Measurements from ENCODE around the gene PLIN3. TPM values are rescaled to one million over a fixed set of nuclear protein-coding genes. Genes with fewer than 3 reads are reported as not detected.

PLIN3 gene
- total RNA-seq, 4 donors from 2014 or later = 29.5 to 96.3 (median 40.5) TPM

DNA sequence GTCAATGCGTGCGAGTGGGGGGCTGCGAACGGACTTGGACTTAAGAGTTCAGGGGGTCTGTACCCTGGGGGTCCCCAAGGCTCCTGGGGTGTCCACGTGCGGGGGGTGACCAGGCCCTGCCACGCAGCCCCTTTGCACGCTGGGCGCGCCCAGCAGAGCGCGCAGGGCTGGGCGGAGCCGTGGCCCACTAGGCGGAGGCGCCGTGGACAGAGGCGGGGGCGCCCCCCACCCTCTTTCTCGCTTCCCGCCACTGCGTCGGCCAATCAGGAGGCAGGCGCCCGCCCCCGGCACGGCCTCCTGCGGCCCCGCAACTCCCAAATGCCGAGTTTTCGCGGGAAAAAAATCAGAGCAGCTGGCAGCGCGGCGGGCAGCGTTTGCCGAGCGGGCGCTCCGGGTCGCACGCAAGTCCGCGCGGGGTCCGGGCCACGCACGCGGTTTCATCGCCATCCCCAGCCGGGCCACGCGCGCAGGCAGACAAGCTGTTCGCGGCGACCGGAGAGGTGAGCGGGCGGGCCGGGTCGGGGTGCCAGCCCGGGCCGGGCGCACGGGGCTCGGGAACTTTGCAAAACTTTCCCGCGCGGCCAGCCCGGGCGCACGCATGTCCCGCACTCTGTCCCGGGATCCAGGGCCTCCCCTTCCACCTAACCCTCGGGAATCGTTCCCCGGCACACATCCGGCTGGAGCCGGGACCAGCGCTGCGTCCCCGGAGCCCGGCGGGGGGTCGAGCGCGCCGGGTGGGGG is 41.9 kb upstream of the PLIN3 start, which contains the start of gene UHRF1:
Gene UHRF1, plus strand, starts transcription at position 346 of the 741 bp plus-strand sequence. CDS start 1,385 bp downstream, outside the sequence.
- H3K36me3 ChIP-seq = no peaks in the 10 kb centered on the region
- 4 to 5% methylated on average over 18 to 46 of the region's 89 CpGs for WGBS, 2 donors
- TF ChIP-seq, protein P1, sequence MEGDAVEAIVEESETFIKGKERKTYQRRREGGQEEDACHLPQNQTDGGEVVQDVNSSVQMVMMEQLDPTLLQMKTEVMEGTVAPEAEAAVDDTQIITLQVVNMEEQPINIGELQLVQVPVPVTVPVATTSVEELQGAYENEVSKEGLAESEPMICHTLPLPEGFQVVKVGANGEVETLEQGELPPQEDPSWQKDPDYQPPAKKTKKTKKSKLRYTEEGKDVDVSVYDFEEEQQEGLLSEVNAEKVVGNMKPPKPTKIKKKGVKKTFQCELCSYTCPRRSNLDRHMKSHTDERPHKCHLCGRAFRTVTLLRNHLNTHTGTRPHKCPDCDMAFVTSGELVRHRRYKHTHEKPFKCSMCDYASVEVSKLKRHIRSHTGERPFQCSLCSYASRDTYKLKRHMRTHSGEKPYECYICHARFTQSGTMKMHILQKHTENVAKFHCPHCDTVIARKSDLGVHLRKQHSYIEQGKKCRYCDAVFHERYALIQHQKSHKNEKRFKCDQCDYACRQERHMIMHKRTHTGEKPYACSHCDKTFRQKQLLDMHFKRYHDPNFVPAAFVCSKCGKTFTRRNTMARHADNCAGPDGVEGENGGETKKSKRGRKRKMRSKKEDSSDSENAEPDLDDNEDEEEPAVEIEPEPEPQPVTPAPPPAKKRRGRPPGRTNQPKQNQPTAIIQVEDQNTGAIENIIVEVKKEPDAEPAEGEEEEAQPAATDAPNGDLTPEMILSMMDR (IDR thresholded peaks at IDR 0.05) = no peak
- TF ChIP-seq EP300 (IDR thresholded peaks at IDR 0.05) (no peak), POLR2A (IDR thresholded peaks at IDR 0.05) (no peak)
- H3K4me1 ChIP-seq = peaks cover 0 to 34% (median 29%) of the 10 kb centered on the region in 4 donors
- peak within 1 kb of the TSS; percentile 14 to 77 (median 40) for H3K27ac ChIP-seq
- DNase-seq (ENCODE audit: low spot score in 2 of 2) = no peak
- H3K4me3 ChIP-seq = peak within 1 kb of the TSS; percentile 41 to 78 (median 46)
- H3K27me3 ChIP-seq = peaks cover 0 to 12% of the 10 kb centered on the region in 2 donors
- no peaks in the 10 kb centered on the region for H3K9me3 ChIP-seq

GRCh38 chr19:4908781-4909155 is 41.3 kb upstream of the PLIN3 start:
- DNase-seq (ENCODE audit: low spot score in 2 of 2) = no peak
- Histone ChIP-seq H3K4me3 (no peak overlapping the region), H3K9me3 (no peaks in the 10 kb centered on the region)

DNA sequence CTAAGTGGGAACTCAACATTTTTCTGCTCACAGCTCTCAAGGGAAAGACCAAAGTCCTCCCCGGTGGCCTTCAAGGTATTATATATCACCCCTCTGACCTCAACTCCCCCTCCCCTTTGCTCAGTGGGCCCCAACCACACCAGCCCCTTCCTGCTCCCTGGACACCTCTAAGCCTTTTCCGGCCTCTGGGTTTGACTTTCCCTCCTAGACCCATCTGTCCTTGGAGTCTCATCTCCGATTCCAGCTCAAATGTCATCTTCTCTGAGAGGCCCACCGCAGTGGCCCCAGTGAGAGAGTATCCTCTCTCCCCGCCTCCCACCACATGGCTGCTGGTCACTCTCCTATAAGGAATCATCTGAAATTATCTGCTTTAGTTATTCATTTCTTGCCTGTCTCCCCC is 40.9 kb upstream of the PLIN3 start:
- WGBS, 2 donors = 80 to 82% methylated on average over 5 of the region's 5 CpGs
- Histone ChIP-seq H3K27ac (no peak overlapping the region), H3K4me1 (peaks cover 0 to 34% (median 29%) of the 10 kb centered on the region in 4 donors), H3K36me3 (no peaks in the 10 kb centered on the region), H3K4me3 (no peak overlapping the region), H3K27me3 (peaks cover 0 to 12% of the 10 kb centered on the region in 2 donors), H3K9me3 (no peaks in the 10 kb centered on the region)
- no peak for DNase-seq (ENCODE audit: low spot score in 2 of 2)
- no peak for TF ChIP-seq POLR2A (IDR thresholded peaks at IDR 0.05)
- TF ChIP-seq, protein P1 (IDR thresholded peaks at IDR 0.05) = no peak
- TF ChIP-seq EP300 (IDR thresholded peaks at IDR 0.05) = no peak

More at GRCh38 chr19:4908781-4909155, 41.3 kb upstream of the PLIN3 start:
- H3K27me3 ChIP-seq = peaks cover 0 to 12% of the 10 kb centered on the region in 2 donors
- H3K36me3 ChIP-seq = no peaks in the 10 kb centered on the region
- 61 to 82% methylated on average over 15 of the region's 15 CpGs for WGBS, 2 donors
- peaks cover 0 to 34% (median 29%) of the 10 kb centered on the region in 4 donors for H3K4me1 ChIP-seq
- peak overlapping the region in 1 of 4 donors; percentile 77 for H3K27ac ChIP-seq
- TF ChIP-seq POLR2A (IDR thresholded peaks at IDR 0.05) (no peak), EP300 (IDR thresholded peaks at IDR 0.05) (no peak)
- TF ChIP-seq, protein P1 (IDR thresholded peaks at IDR 0.05) = no peak

DNA sequence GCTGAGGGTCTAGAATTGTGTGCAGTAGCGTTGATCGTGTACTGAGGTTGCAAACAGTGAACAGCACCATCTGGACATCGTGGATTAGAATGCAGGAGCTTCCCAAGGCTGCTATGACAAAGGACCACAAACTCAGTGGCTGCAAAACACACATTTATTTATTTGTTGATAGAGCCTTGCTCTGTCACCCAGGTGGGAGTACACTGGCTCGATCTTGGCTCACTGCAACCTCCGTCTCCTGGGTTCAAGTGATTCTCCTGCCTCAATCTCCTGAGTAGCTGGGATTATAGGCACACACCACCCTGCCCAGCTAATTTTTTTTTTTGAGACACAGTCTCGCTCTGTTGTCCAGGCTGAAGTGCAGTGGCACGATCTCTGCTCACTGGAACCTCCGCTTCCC is 39.5 kb upstream of the PLIN3 start:
- 82 to 84% methylated on average over 8 of the region's 8 CpGs for WGBS, 2 donors
- no peaks in the 10 kb centered on the region for H3K9me3 ChIP-seq

More for the DNA sequence above, 39.5 kb upstream of the PLIN3 start:
- Histone ChIP-seq H3K4me3 (no peak overlapping the region), H3K4me1 (peaks cover 0 to 27% (median 23%) of the 10 kb centered on the region in 4 donors), H3K36me3 (no peaks in the 10 kb centered on the region), H3K27ac (no peak overlapping the region), H3K27me3 (peaks cover 0 to 12% of the 10 kb centered on the region in 2 donors)
- DNase-seq (ENCODE audit: low spot score in 2 of 2) = no peak
- no peak for TF ChIP-seq POLR2A (IDR thresholded peaks at IDR 0.05)
- TF ChIP-seq EP300 (IDR thresholded peaks at IDR 0.05) = no peak
- TF ChIP-seq, protein P1 (IDR thresholded peaks at IDR 0.05) = no peak

All from tibial nerve (tissue), 4 donors.